Muscle layer of colon (tissue), 2 donors: ENCODE results near the gene MIX23.

ENCODE experiments used
- H3K27ac ChIP-seq: one replicate; pipeline ENCODE4 v1.7.0; 2013; ENCODE audit warnings: low read depth, mild to moderate bottlenecking, low read length, moderate library complexity
- H3K27me3 ChIP-seq, 2 donors: one replicate each; pipeline ENCODE4 v1.7.0; 2013; ENCODE audit warnings: low read length in 2 of 2, mild to moderate bottlenecking in 2 of 2; ENCODE audit not compliant: insufficient read depth in 2 of 2, control insufficient read depth in 1 of 2
- H3K36me3 ChIP-seq: one replicate; pipeline ENCODE4 v1.7.0; 2013; ENCODE audit warnings: mild to moderate bottlenecking, low read length; ENCODE audit not compliant: insufficient read depth
- H3K4me1 ChIP-seq: one replicate; pipeline ENCODE4 v1.7.0; 2013; ENCODE audit warnings: mild to moderate bottlenecking, low read length; ENCODE audit not compliant: insufficient read depth
- H3K4me3 ChIP-seq, 2 donors: one replicate each; pipeline ENCODE4 v1.7.0; 2013; ENCODE audit warnings: low read length in 2 of 2, low read depth in 1 of 2, mild to moderate bottlenecking in 1 of 2, moderate library complexity in 1 of 2
- H3K9ac ChIP-seq: one replicate; pipeline ENCODE4 v1.7.0; 2013; ENCODE audit warnings: low read length
- H3K9me3 ChIP-seq: one replicate; pipeline ENCODE4 v1.7.0; 2013; ENCODE audit warnings: mild to moderate bottlenecking, low read length
- donor health status: abdominal sarcoma.
- donor health status: Adenocarcinoma of cecum.

Gene MIX23

DNA sequence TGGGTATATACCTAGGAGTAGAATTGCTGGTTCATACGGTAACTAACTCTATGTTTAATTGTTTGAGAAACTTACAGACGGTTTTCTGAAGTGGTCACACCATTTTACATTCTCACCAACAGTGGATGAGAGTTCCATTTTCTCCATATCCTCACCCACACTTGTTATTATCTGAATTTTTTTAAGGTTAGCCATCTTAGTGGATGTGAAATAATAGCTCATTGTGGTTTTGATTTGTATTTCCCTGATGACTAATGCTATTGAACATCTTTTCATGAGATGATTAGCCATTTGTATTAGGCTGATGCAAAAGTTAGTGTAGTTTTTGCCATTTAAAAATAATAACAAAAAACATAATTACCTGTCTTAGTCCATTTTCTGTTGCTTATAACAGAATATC lies 39.4 kb downstream of the MIX23 start:
- no peak overlapping the region for H3K27ac ChIP-seq

DNA sequence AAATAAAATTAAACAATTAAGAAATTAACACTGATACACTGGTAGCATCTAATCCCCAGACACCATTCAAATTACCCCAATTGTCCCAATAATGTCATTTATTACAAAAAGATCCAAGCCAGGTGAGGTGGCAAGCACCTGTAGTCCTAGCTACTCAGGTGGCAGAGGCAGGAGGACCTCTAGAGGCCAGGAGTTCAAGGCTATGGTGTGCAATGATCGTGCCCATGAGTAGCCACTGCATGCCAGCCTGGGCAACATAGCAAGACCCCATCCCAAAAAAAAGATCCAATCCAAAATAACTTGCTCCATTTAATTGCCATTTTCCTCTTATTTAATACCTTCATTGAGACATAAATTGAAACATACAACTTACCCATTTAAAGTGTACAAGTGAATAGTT lies 40.2 kb downstream of the MIX23 start:
- Histone ChIP-seq H3K27me3 (no peaks in the 10 kb centered on the region), H3K4me1 (no peaks in the 10 kb centered on the region), H3K9ac (no peak overlapping the region), H3K9me3 (no peaks in the 10 kb centered on the region), H3K27ac (no peak overlapping the region), H3K36me3 (no peaks in the 10 kb centered on the region), H3K4me3 (no peak overlapping the region)

More for the DNA sequence above, 39.4 kb downstream of the MIX23 start:
- Histone ChIP-seq H3K27me3 (no peaks in the 10 kb centered on the region), H3K36me3 (no peaks in the 10 kb centered on the region), H3K4me3 (no peak overlapping the region), H3K9ac (no peak overlapping the region), H3K4me1 (no peaks in the 10 kb centered on the region), H3K9me3 (no peaks in the 10 kb centered on the region)

DNA sequence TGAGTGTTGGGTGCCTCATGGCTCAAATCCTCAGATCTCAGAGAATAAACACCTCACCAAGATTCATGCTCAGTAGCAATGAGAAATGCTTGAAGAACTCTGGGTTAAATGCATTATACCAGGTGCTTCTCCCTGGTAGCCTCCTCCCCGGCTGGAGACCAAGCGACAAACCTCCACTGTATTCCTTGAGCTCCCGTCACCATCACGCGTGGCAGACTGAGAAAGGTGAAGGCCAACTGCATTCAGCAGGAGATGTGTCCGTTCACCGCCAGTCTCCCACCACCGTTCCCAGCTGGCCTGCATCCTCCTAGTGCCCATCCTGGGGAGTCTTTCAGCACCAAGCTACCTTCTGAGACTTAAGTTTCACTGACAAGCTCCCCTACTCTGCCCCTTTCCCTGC lies 50.5 kb downstream of the MIX23 start:
- no peaks in the 10 kb centered on the region for H3K36me3 ChIP-seq
- no peaks in the 10 kb centered on the region for H3K27me3 ChIP-seq
- no peaks in the 10 kb centered on the region for H3K4me1 ChIP-seq
- no peak overlapping the region for H3K4me3 ChIP-seq
- no peak overlapping the region for H3K9ac ChIP-seq
- no peaks in the 10 kb centered on the region for H3K9me3 ChIP-seq
- no peak overlapping the region for H3K27ac ChIP-seq

DNA sequence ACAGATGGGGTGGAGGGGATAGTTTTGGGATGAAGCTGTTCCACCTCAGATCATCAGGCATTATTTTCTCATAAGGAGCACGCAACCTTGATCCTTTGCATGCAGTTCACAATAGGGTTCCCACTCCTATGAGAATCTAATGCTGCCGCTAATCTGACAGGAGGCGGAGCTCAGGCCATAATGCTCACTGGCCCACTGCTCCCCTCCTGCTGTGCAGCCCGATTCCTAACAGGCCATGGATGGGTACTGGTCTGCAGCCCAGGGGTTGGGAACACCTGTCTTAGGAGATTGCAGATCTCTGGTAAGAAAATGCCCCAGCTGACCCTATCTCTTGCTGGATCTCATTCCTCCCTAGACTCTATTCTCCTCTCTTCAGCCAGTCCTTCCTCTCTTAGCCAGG lies 51.1 kb downstream of the MIX23 start:
- Histone ChIP-seq H3K36me3 (no peaks in the 10 kb centered on the region), H3K4me3 (no peak overlapping the region), H3K9me3 (no peaks in the 10 kb centered on the region), H3K27ac (no peak overlapping the region), H3K4me1 (no peaks in the 10 kb centered on the region), H3K9ac (no peak overlapping the region), H3K27me3 (no peaks in the 10 kb centered on the region)

DNA sequence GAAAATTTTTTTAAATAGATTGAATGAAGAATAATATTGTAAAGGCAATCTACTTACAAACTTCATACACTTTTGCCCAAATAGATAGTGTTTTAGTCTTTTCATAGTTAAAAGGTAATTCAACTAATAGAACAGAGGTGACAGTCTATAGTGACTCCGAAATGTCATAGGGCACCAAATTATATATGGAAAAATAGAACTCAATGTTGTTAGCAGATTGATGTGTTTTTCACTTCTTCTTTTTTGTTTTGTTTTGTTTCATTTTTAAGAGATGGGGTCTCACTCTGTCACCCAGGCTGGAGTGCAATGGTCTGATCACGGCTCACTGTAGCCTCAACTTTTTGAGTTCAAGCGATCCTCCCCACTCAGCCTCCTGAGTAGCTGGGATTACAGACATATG lies 57.3 kb downstream of the MIX23 start:
- H3K27ac ChIP-seq: no peak overlapping the region
- H3K36me3 ChIP-seq: no peaks in the 10 kb centered on the region
- H3K4me1 ChIP-seq: no peaks in the 10 kb centered on the region
- H3K4me3 ChIP-seq: no peak overlapping the region
- no peaks in the 10 kb centered on the region for H3K9me3 ChIP-seq
- H3K27me3 ChIP-seq: no peaks in the 10 kb centered on the region
- no peak overlapping the region for H3K9ac ChIP-seq

DNA sequence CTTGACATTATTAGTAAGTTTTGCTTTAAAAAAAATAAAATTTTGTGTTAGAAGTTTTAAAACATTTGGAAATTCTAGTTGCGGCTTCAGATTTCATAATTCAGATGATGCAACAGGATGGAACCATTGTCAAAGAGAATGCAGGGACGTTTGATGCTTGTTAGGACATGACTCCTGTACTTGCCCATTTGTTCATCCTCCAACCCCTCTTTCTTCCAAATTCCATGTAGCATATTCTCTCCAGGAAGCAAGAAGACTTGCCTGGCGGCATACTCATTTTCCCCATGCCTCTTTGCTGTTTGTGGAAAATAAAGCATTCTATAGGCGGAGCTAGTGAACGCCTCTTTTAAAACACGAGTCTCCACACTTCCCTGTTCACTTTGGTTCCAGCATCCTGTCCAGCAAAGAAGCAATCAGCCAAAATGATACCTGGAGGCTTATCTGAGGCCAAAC lies 58.1 kb downstream of the MIX23 start, which contains the start of gene CSTA:
CSTA (plus strand) TSS at position 378 of the 453 bp plus-strand sequence; CDS start at position 423, 45 bp downstream.
- Histone ChIP-seq H3K27ac (no peak within 1 kb of the TSS), H3K9ac (no peak within 1 kb of the TSS), H3K36me3 (no peaks in the 10 kb centered on the region), H3K4me3 (no peak within 1 kb of the TSS), H3K9me3 (no peaks in the 10 kb centered on the region), H3K4me1 (no peaks in the 10 kb centered on the region), H3K27me3 (no peaks in the 10 kb centered on the region)

DNA sequence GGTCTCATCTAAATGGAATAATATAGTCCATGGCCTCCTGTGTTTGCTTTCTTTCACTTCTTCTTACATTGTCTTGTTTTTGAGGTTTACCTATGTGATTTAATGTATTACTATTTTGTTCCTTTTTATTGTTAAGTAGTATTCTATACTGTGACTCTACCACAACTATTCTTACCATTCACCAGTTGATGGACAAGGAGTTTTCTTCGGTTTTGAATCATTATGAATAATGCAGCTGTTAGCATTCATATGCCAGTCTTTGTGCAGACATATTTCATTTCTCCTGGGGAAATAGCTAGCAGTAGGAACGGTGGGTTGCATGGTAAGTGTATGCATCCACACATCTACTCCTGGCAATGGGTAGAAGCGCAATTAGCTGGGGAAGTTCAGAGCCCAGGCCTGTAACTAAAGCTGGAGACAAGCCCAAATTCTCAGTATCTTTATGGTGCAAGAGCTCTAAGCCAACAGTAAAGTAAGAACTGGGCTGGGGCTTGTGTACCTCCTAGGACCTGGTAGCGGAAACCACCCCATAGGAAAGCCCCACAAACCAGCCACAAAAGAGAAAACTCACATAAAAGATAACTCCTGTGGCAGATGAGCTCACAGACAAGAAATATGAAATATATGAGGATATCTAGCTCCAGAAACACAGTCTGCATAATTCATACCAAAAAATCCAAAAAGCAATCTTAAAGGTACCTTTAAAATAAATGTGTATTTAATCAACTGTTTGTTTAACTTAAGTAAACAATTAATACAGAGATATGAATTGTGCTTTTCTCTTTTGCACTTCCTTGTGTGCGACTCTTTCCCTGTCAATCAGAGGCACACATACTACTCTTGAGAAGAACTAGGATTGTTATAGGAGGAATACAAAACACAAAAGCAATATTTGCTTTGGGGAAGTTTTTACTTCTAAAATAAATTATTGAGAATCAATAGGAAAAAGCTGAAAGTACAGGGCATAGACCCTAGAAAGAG lies 60.6 kb downstream of the MIX23 start:
- no peaks in the 10 kb centered on the region for H3K27me3 ChIP-seq
- no peak overlapping the region for H3K9ac ChIP-seq
- no peak overlapping the region for H3K27ac ChIP-seq
- H3K4me1 ChIP-seq: no peaks in the 10 kb centered on the region
- no peak overlapping the region for H3K4me3 ChIP-seq
- no peaks in the 10 kb centered on the region for H3K9me3 ChIP-seq
- H3K36me3 ChIP-seq: no peaks in the 10 kb centered on the region

DNA sequence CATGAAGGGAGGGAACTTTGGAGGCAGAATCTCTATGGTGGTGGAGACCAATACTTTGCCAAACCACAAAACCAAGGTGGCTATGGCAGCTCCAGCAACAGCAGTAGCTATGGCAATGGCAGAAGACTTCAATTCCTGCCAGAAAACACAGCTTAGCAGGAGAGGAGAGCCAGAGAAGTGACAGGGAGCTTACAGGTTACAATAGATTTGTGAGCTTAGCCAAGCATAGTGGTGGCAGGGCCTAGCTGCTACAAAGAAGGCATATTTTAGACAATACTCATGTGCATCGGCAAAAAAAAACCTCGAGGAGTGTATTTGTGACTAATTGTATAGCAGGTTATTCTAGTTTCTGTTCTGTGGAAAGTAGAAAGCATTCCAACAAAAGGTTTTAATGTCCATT lies 64.4 kb downstream of the MIX23 start:
- no peaks in the 10 kb centered on the region for H3K36me3 ChIP-seq
- H3K4me1 ChIP-seq: no peaks in the 10 kb centered on the region
- no peak overlapping the region for H3K9ac ChIP-seq
- no peaks in the 10 kb centered on the region for H3K27me3 ChIP-seq
- H3K4me3 ChIP-seq: no peak overlapping the region
- no peak overlapping the region for H3K27ac ChIP-seq
- H3K9me3 ChIP-seq: no peaks in the 10 kb centered on the region

DNA sequence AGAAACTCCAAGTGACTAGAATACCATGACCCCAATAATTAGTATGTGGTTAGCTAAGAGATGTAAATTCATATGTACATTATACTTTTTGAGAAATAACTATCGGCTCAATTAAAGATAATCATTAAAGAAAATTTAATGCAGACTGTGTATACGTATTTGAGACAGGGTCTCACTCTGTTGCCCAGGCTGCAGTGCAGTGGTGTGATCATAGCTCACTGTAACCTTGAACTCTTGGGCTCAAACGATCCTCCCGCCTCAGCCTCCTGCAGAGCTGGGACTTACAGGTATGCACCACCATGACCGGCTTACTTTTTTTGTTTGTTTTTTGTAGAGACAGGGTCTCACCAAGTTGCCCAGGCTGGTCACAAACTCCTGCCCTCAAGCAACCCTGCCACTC lies 66.7 kb downstream of the MIX23 start:
- H3K4me1 ChIP-seq: no peaks in the 10 kb centered on the region
- H3K27ac ChIP-seq: no peak overlapping the region
- no peak overlapping the region for H3K9ac ChIP-seq
- no peak overlapping the region for H3K4me3 ChIP-seq
- no peaks in the 10 kb centered on the region for H3K36me3 ChIP-seq
- no peaks in the 10 kb centered on the region for H3K27me3 ChIP-seq
- no peaks in the 10 kb centered on the region for H3K9me3 ChIP-seq

DNA sequence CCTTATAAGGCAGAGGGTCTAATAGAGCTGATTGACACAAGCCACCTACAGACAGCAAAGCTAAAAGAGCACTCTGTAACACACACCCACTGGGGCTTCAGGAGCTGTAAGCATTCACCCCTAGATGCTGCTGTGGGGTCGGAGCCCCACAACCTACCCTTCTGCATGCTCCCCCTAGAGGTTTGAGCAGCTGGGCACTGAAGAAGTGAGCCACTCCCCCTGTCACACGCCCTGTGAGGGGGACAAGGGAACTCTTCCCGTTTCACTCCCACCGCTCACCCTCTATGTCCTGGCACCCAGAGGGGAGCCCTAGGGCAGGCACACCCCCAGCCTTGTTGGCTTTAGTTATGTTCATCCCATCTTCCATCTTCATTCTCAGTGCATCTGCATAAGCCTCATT lies 67.4 kb downstream of the MIX23 start:
- H3K9me3 ChIP-seq: no peaks in the 10 kb centered on the region
- H3K27me3 ChIP-seq: no peaks in the 10 kb centered on the region
- no peaks in the 10 kb centered on the region for H3K4me1 ChIP-seq
- H3K36me3 ChIP-seq: no peaks in the 10 kb centered on the region
- no peak overlapping the region for H3K9ac ChIP-seq
- no peak overlapping the region for H3K4me3 ChIP-seq
- H3K27ac ChIP-seq: no peak overlapping the region

DNA sequence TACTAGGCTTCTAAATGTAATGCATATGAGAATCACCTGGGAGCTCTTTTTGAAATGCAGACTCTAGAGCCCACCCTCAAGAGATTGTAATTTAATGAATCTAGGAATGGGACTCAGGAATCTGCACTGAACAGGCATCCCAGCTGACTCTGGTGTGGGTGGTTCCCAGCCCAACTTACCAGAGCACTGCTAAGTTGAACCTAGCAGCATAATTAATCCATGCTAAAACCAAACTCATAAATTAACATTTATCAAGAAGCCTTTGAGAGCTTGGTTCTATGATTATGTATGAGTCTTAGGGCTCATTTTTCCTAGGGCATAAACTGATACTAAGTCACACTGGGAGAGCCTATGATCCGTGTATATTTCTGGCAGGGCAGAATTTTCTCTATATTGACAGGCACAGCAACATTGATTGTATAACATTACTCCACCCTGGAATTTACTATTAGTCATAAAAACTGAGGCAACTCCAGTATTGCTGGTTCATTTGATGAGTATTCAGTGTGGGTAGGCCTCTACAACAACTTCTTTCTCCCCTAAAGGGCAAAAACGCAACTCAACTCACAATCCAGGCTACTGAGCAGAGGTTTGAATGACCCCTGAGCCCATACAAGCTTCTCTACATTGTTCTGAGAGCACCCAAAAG lies 68.7 kb downstream of the MIX23 start:
- Histone ChIP-seq H3K9ac (no peak overlapping the region), H3K4me1 (no peaks in the 10 kb centered on the region), H3K36me3 (no peaks in the 10 kb centered on the region), H3K27me3 (no peaks in the 10 kb centered on the region), H3K27ac (no peak overlapping the region), H3K4me3 (no peak overlapping the region), H3K9me3 (no peaks in the 10 kb centered on the region)
